Endothelial cell of umbilical vein (primary cell): ENCODE measurements around the gene NEUROD1. TPM values are rescaled to one million over a fixed set of nuclear protein-coding genes. Genes with fewer than 3 reads are reported as not detected.

ENCODE experiments used
- BruUV-seq: library from RNA; stranded (reverse); fragments of 400-500 nt; replicated peaks from 2 replicates; lab custom pipeline; 2021; lab: Mats Ljungman, UMichigan
- CTCF ChIA-PET: fragments of 300-600, 350-600 bp; sonication (Branson Sonifier 250); formaldehyde crosslinking; loops from one replicate; lab custom pipeline; 2021; ENCODE audit warnings: antibody characterized with exemption, inconsistent platforms; lab: Charles Lee
- POLR2A ChIA-PET: fragments of 300-600, 350-600 bp; sonication (Branson Sonifier 250); formaldehyde crosslinking; loops from one replicate; lab custom pipeline; 2021; ENCODE audit warnings: antibody characterized with exemption, inconsistent platforms; lab: Charles Lee
- DNase-seq: peaks from one replicate; pipeline ENCODE4 v3.0.0-alpha.2; 2011; ENCODE audit warnings: low read depth, low spot score
- FAIRE-seq: peaks from 2 replicates; lab custom pipeline; 2011; peaks lifted over from hg19 to GRCh38; lab: Jason Lieb, UNC
- H2AFZ ChIP-seq: 2 replicates; pipeline ENCODE4 v1.6.0; 2012; ENCODE audit warnings: low read depth, low read length, control low read depth, inconsistent platforms
- H3K27ac ChIP-seq: 2 replicates; pipeline ENCODE4 v1.5.1; 2011; ENCODE audit warnings: low read depth, mild to moderate bottlenecking, control low read depth, low read length, moderate library complexity; ENCODE audit not compliant: insufficient read depth
- H3K27me3 ChIP-seq, 2 experiments: 2 replicates each; pipeline versions ENCODE4 v1.6.0 to v1.6.1; 2011; ENCODE audit warnings: low read length in 2 of 2, mixed read lengths in 1 of 2; ENCODE audit not compliant: control insufficient read depth in 2 of 2, insufficient read depth in 2 of 2
- H3K36me3 ChIP-seq, 2 experiments: 2 replicates in 1 of 2; 3 replicates in 1 of 2; pipeline ENCODE4 v1.5.1; 2011; ENCODE audit warnings: low read length in 2 of 2, mild to moderate bottlenecking in 1 of 2, moderate library complexity in 1 of 2; ENCODE audit not compliant: control insufficient read depth in 2 of 2, insufficient read depth in 2 of 2; ENCODE audit errors: extremely low read depth in 1 of 2
- H3K4me1 ChIP-seq: 3 replicates; pipeline ENCODE4 v1.5.1; 2011; ENCODE audit warnings: mild to moderate bottlenecking, low read length; ENCODE audit not compliant: control insufficient read depth, insufficient read depth; ENCODE audit errors: extremely low read depth
- H3K4me2 ChIP-seq: 2 replicates; pipeline ENCODE4 v1.6.1; 2011; ENCODE audit warnings: low read length, control low read depth, mixed read lengths; ENCODE audit not compliant: insufficient read depth
- H3K4me3 ChIP-seq, 3 experiments: fragments of 200-600 bp in 1 of 3; sonication (generic), shearing (Covaris generic) in 1 of 3; replicated peaks in 1 of 3; 2 replicates each; pipeline ENCODE4 v1.5.1; 2011 to 2016; ENCODE audit warnings: control low read depth in 3 of 3, low read length in 3 of 3, mild to moderate bottlenecking in 2 of 3, inconsistent platforms in 1 of 3, low read depth in 1 of 3, moderate library complexity in 1 of 3; ENCODE audit not compliant: insufficient read depth in 1 of 3
- H3K79me2 ChIP-seq: 2 replicates; pipeline ENCODE4 v1.6.0; 2012; ENCODE audit warnings: low read length, inconsistent platforms; ENCODE audit not compliant: control insufficient read depth, insufficient read depth
- H3K9ac ChIP-seq: replicated peaks from 2 replicates; pipeline ENCODE3; 2011; ENCODE audit warnings: low read length, control low read depth; ENCODE audit not compliant: insufficient read depth; ENCODE audit errors: extremely low read depth
- H3K9me1 ChIP-seq: replicated peaks from 3 replicates; pipeline ENCODE4 v1.6.0; 2011; ENCODE audit warnings: mild to moderate bottlenecking, low read length; ENCODE audit not compliant: control insufficient read depth, insufficient read depth; ENCODE audit errors: extremely low read depth
- H3K9me3 ChIP-seq: replicated peaks from 2 replicates; pipeline ENCODE4 v1.5.1; 2012; ENCODE audit warnings: low read length, inconsistent platforms; ENCODE audit not compliant: control insufficient read depth, insufficient read depth
- H4K20me1 ChIP-seq: replicated peaks from 2 replicates; pipeline ENCODE3; 2011; ENCODE audit warnings: mild to moderate bottlenecking, low read length; ENCODE audit not compliant: control insufficient read depth, insufficient read depth; ENCODE audit errors: extremely low read depth
- CTCF ChIP-seq, 2 donors: IDR thresholded peaks; 1 replicate in 1 of 2; 2 replicates in 1 of 2; pipeline ENCODE4 v1.5.1; 2011; ENCODE audit warnings: low read length in 2 of 2, mild to moderate bottlenecking in 2 of 2, moderate library complexity in 2 of 2, control low read depth in 1 of 2, inconsistent platforms in 1 of 2, low read depth in 1 of 2; ENCODE audit not compliant: insufficient read depth in 1 of 2; ENCODE audit errors: extremely low read depth in 1 of 2
- EZH2 ChIP-seq: IDR thresholded peaks from 2 replicates; pipeline ENCODE4 v1.6.1; 2012; ENCODE audit warnings: borderline replicate concordance, low read depth, mild to moderate bottlenecking, moderate library complexity, low read length, inconsistent platforms; ENCODE audit not compliant: severe bottlenecking
- FOS ChIP-seq: IDR thresholded peaks from 2 replicates; pipeline ENCODE4 v1.6.1; 2011; ENCODE audit warnings: mild to moderate bottlenecking, low read length, moderate library complexity, borderline replicate concordance; ENCODE audit not compliant: insufficient read depth
- GATA2 ChIP-seq: IDR thresholded peaks from 2 replicates; pipeline ENCODE4 v1.7.0; 2011; ENCODE audit warnings: low read depth, mild to moderate bottlenecking, moderate library complexity, mixed read lengths, low read length; ENCODE audit not compliant: insufficient read length, insufficient read depth
- JUN ChIP-seq: IDR thresholded peaks from 2 replicates; pipeline ENCODE4 v1.6.1; 2011; ENCODE audit warnings: borderline replicate concordance, low read depth; ENCODE audit not compliant: insufficient read length, insufficient read depth
- MAX ChIP-seq: IDR thresholded peaks from 2 replicates; pipeline ENCODE4 v1.6.1; 2011; ENCODE audit not compliant: insufficient read depth, insufficient read length
- MYC ChIP-seq: IDR thresholded peaks from one replicate; pipeline ENCODE4 v1.6.1; 2011; ENCODE audit warnings: mild to moderate bottlenecking, low read depth, low read length
- POLR2A ChIP-seq: IDR thresholded peaks from 2 replicates; pipeline ENCODE4 v1.6.1; 2012; ENCODE audit warnings: low read depth, mild to moderate bottlenecking, control low read depth, low read length
- POLR2AphosphoS5 ChIP-seq: IDR thresholded peaks from 2 replicates; pipeline ENCODE4 v1.6.1; 2012; ENCODE audit warnings: low read depth, mild to moderate bottlenecking, control low read depth, low read length, moderate library complexity; ENCODE audit not compliant: insufficient read depth
- dilution Hi-C: fragments of 300-500 bp; cut with MboI; formaldehyde crosslinking; loops from one replicate; pipeline ENCODE4 v1.15.0; 2019; ENCODE audit warnings: low sequenced_read_pairs; ENCODE audit not compliant: extremely low pct_ligation_motif_present
- intact Hi-C: fragments of 100-400 bp; cut with micrococcal nuclease; formaldehyde crosslinking; loops from one replicate; pipeline ENCODE4 v1.10.0; 2022
- polyA plus RNA-seq, 4 experiments: library from polyadenylated mRNA; depleted of rRNA in 3 of 4; stranded (reverse) in 3 of 4; unstranded in 1 of 4; fragments of >200 nt; gene quantifications; 2 replicates each; pipeline versions ENCODE4 v1.2.1 to v1.2.3, GENCODE V29; 2011 to 2012; ENCODE audit warnings: missing spikeins in 1 of 4
- total RNA-seq: library from RNA; stranded (reverse); gene quantifications from 2 replicates; pipeline ENCODE4 v1.2.3, GENCODE V29; 2021

The NEUROD1 gene
- total and polyA plus RNA-seq, 2 donors (not counting 3 experiments of a cell fraction or from before 2014, with no cell fraction given): not detected

GRCh38 chr2:181662287-181662686 is 18.0 kb downstream of the NEUROD1 start:
- Histone ChIP-seq H3K9me3 (no peaks in the 10 kb centered on the region), H3K4me1 (no peaks in the 10 kb centered on the region), H3K9me1 (no peaks in the 10 kb centered on the region), H2AFZ (no peak overlapping the region), H3K79me2 (no peaks in the 10 kb centered on the region), H3K27ac (no peak overlapping the region), H3K4me2 (no peak overlapping the region), H3K27me3 (peaks cover 17 to 29% of the 10 kb centered on the region in 2 experiments), H3K4me3 (no peak overlapping the region), H4K20me1 (no peaks in the 10 kb centered on the region), H3K36me3 (no peaks in the 10 kb centered on the region), H3K9ac (no peak overlapping the region)
- FAIRE-seq (no peak), DNase-seq (no peak)
- no TSS peak for BruUV-seq
- TF ChIP-seq JUN (no peak), MAX (no peak), EZH2 (no peak), POLR2AphosphoS5 (no peak), MYC (no peak), POLR2A (no peak), FOS (no peak), GATA2 (no peak), CTCF (IDR thresholded peaks at IDR 0.05; ENCODE audit: extremely low read depth in 1 of 2, insufficient read depth in 1 of 2, low read depth in 1 of 2, low read length in 2 of 2) (no peak)
- dilution Hi-C loops (no loop called here), intact Hi-C loops (no loop called here)
- CTCF ChIA-PET: interaction anchor here (1.0 kb wide), 1 partner anchor 53 kb away, joined by 3 read pairs; no protein-coding TSS in a partner anchor
- POLR2A ChIA-PET: no interaction called here
